Calu3 (cell line): ENCODE data around the gene OTOA. TPM values are rescaled to one million over a fixed set of nuclear protein-coding genes. Genes with fewer than 3 reads are reported as not detected.
"Not testable (repeated sequence)": the region's sequence is repeated elsewhere in the genome, so short reads cannot be mapped to it uniquely, and the experiment has no call there.

Source experiments
- BruUV-seq: library from RNA; stranded (reverse); fragments of 400-500 nt; replicated peaks from 2 replicates; lab custom pipeline; 2021; lab: Mats Ljungman, UMichigan
- CTCF ChIA-PET: fragments of 300-600 bp; sonication (Branson Sonifier 250); formaldehyde crosslinking; loops from one replicate; lab custom pipeline; 2022; ENCODE audit warnings: antibody characterized with exemption; lab: Charles Lee
- DNase-seq: peaks from one replicate; pipeline ENCODE4 v3.0.0; 2022
- H3K27ac Mint-ChIP-seq: one replicate; pipeline ENCODE4 v1.8.0; 2022; ENCODE audit warnings: mixed read lengths; ENCODE audit not compliant: unreplicated experiment
- H3K27me3 Mint-ChIP-seq: one replicate; pipeline ENCODE4 v1.8.0; 2022; ENCODE audit warnings: mixed read lengths; ENCODE audit not compliant: unreplicated experiment
- H3K36me3 Mint-ChIP-seq: one replicate; pipeline ENCODE4 v1.8.0; 2022; ENCODE audit warnings: mild to moderate bottlenecking, moderate library complexity, mixed read lengths; ENCODE audit not compliant: insufficient read depth, unreplicated experiment
- H3K4me1 Mint-ChIP-seq: one replicate; pipeline ENCODE4 v1.8.0; 2022; ENCODE audit warnings: mild to moderate bottlenecking, low read depth, mixed read lengths; ENCODE audit not compliant: unreplicated experiment
- H3K4me3 Mint-ChIP-seq: one replicate; pipeline ENCODE4 v1.8.0; 2022; ENCODE audit warnings: mild to moderate bottlenecking, low read depth, moderate library complexity, mixed read lengths; ENCODE audit not compliant: unreplicated experiment
- H3K9me3 Mint-ChIP-seq: one replicate; pipeline ENCODE4 v1.8.0; 2022; ENCODE audit warnings: low read depth, mixed read lengths; ENCODE audit not compliant: unreplicated experiment
- CTCF ChIP-seq: fragments of 200-600 bp; IDR thresholded peaks from one replicate; pipeline ENCODE4 v1.8.0; 2022; ENCODE audit warnings: antibody characterized with exemption; ENCODE audit not compliant: unreplicated experiment
- intact Hi-C: fragments of 100-400 bp; cut with micrococcal nuclease; formaldehyde crosslinking; loops from one replicate; pipeline ENCODE4 v1.10.0; 2022; ENCODE audit not compliant: unreplicated experiment
- total RNA-seq: library from RNA; stranded (reverse); gene quantifications from 2 replicates; pipeline ENCODE4 v1.2.3, GENCODE V29; 2022

OTOA gene
- total RNA-seq, 1 experiment from 2014 or later, result 0.40 TPM

GRCh38 chr16:21673469-21673868 is 9.7 kb downstream of the OTOA start:
- intact Hi-C loops, result no loop called here
- H3K27ac Mint-ChIP-seq, result no peak overlapping the region
- DNase-seq, result no peak
- CTCF ChIA-PET, result no interaction called here
- H3K36me3 Mint-ChIP-seq, result no peaks in the 10 kb centered on the region
- H3K4me3 Mint-ChIP-seq, result no peak overlapping the region
- BruUV-seq, result no TSS peak
- no peak for TF ChIP-seq CTCF
- H3K27me3 Mint-ChIP-seq, result peaks cover 14% of the 10 kb centered on the region
- no peaks in the 10 kb centered on the region for H3K9me3 Mint-ChIP-seq
- H3K4me1 Mint-ChIP-seq, result no peaks in the 10 kb centered on the region

GRCh38 chr16:21674456-21674855 is 10.7 kb downstream of the OTOA start:
- BruUV-seq, CTCF ChIA-PET, H3K27ac Mint-ChIP-seq, H3K4me3 Mint-ChIP-seq, H3K9me3 Mint-ChIP-seq, DNase-seq, H3K4me1 Mint-ChIP-seq, intact Hi-C loops, H3K36me3 Mint-ChIP-seq: not testable (repeated sequence)
- peaks cover 14% of the 10 kb centered on the region for H3K27me3 Mint-ChIP-seq

- H3K9me3 Mint-ChIP-seq, BruUV-seq: not testable (repeated sequence)
- CTCF ChIA-PET, result interaction anchor here (1.2 kb wide), 1 partner anchor 28 kb away, joined by 3 read pairs; no protein-coding TSS in a partner anchor
Observed at GRCh38 chr16:21680714-21681113, 16.9 kb downstream of the OTOA start.

GRCh38 chr16:21683184-21683583 is 19.4 kb downstream of the OTOA start:
- BruUV-seq, result no TSS peak
- H3K27ac Mint-ChIP-seq, result no peak overlapping the region
- H3K36me3 Mint-ChIP-seq, result no peaks in the 10 kb centered on the region
- no peaks in the 10 kb centered on the region for H3K9me3 Mint-ChIP-seq
- H3K4me1 Mint-ChIP-seq, result no peaks in the 10 kb centered on the region
- no peak overlapping the region for H3K4me3 Mint-ChIP-seq
- H3K27me3 Mint-ChIP-seq, result peaks cover 34% of the 10 kb centered on the region
- intact Hi-C loops, result no loop called here
- no peak for DNase-seq
- no peak for TF ChIP-seq CTCF
- CTCF ChIA-PET, result no interaction called here

More at GRCh38 chr16:21680714-21681113, 16.9 kb downstream of the OTOA start:
- intact Hi-C loops, H3K4me3 Mint-ChIP-seq, H3K27ac Mint-ChIP-seq, H3K36me3 Mint-ChIP-seq, DNase-seq, H3K4me1 Mint-ChIP-seq: not testable (repeated sequence)
- peaks cover 20% of the 10 kb centered on the region for H3K27me3 Mint-ChIP-seq

GRCh38 chr16:21684199-21684598 is 20.4 kb downstream of the OTOA start:
- CTCF ChIA-PET, result no interaction called here
- peak; percentile 77 for TF ChIP-seq CTCF
- Mint-ChIP-seq H3K4me3 (no peak overlapping the region), H3K9me3 (no peaks in the 10 kb centered on the region), H3K27ac (no peak overlapping the region), H3K4me1 (no peaks in the 10 kb centered on the region), H3K27me3 (peaks cover 44% of the 10 kb centered on the region), H3K36me3 (no peaks in the 10 kb centered on the region)
- no TSS peak for BruUV-seq
- intact Hi-C loops, result no loop called here
- peak; percentile 51 for DNase-seq
